PC-9 (cell line): ENCODE measurements around the gene KIF5A. TPM values are rescaled to one million over a fixed set of nuclear protein-coding genes. Genes with fewer than 3 reads are reported as not detected.

Source experiments
- BruUV-seq: library from RNA; stranded (reverse); fragments of 400-500 nt; replicated peaks from 2 replicates; lab custom pipeline; 2021; lab: Mats Ljungman, UMichigan
- CTCF ChIA-PET: fragments of 300-600 bp; sonication (Branson Sonifier 250); formaldehyde crosslinking; loops from one replicate; lab custom pipeline; 2022; ENCODE audit warnings: antibody characterized with exemption; lab: Charles Lee
- POLR2A ChIA-PET: fragments of 300-600 bp; sonication (Branson Sonifier 250); formaldehyde crosslinking; loops from one replicate; lab custom pipeline; 2022; ENCODE audit warnings: antibody characterized with exemption; ENCODE audit not compliant: unreplicated experiment; lab: Charles Lee
- DNase-seq, 2 experiments: peaks; one replicate each; pipeline versions ENCODE4 v3.0.0 to v3.0.0-alpha.2; 2015 to 2022; ENCODE audit warnings: mixed read lengths in 1 of 2
- H2AFZ ChIP-seq: fragments of 200-600 bp; sonication (generic); 2 replicates; pipeline ENCODE4 v1.8.1; 2017; ENCODE audit warnings: antibody characterized with exemption
- H3F3A ChIP-seq: fragments of 200-600 bp; sonication (generic); 2 replicates; pipeline ENCODE4 v1.8.1; 2017; ENCODE audit warnings: antibody characterized with exemption, mild to moderate bottlenecking, low read depth; ENCODE audit not compliant: insufficient read depth
- H3K27ac ChIP-seq: fragments of 200-600 bp; sonication (generic); 2 replicates; pipeline ENCODE4 v1.6.1; 2016; ENCODE audit warnings: mixed run types
- H3K27me3 ChIP-seq: fragments of 200-600 bp; sonication (generic); 2 replicates; pipeline ENCODE4 v1.6.1; 2016; ENCODE audit warnings: low read depth, mixed run types; ENCODE audit not compliant: insufficient read depth
- H3K36me3 ChIP-seq: fragments of 200-600 bp; sonication (generic); 2 replicates; pipeline ENCODE4 v1.6.1; 2016; ENCODE audit warnings: low read depth, mixed run types
- H3K4me1 ChIP-seq: fragments of 200-600 bp; sonication (generic); replicated peaks from 2 replicates; pipeline ENCODE4 v1.6.1; 2016; ENCODE audit warnings: mixed run types; ENCODE audit not compliant: insufficient read depth
- H3K4me2 ChIP-seq: fragments of 200-600 bp; sonication (generic); 2 replicates; pipeline ENCODE4 v1.6.1; 2017; ENCODE audit warnings: mixed run types
- H3K4me3 ChIP-seq: fragments of 200-600 bp; sonication (generic); 2 replicates; pipeline ENCODE4 v1.6.1; 2016; ENCODE audit warnings: mixed run types
- H3K79me2 ChIP-seq: fragments of 200-600 bp; sonication (generic); 2 replicates; pipeline ENCODE4 v1.6.1; 2017; ENCODE audit warnings: low read depth, mixed run types
- H3K9me2 ChIP-seq: fragments of 200-600 bp; sonication (generic); 2 replicates; pipeline ENCODE4 v1.8.1; 2017; ENCODE audit warnings: mild to moderate bottlenecking; ENCODE audit not compliant: insufficient read depth
- H3K9me3 ChIP-seq: fragments of 200-600 bp; sonication (generic); 2 replicates; pipeline ENCODE4 v1.8.1; 2016; ENCODE audit warnings: low read depth; ENCODE audit not compliant: insufficient read depth
- H4K20me1 ChIP-seq: fragments of 200-600 bp; sonication (generic); 2 replicates; pipeline ENCODE4 v1.8.1; 2017; ENCODE audit not compliant: insufficient read depth
- CTCF ChIP-seq: fragments of 200-600 bp; sonication (generic); conservative IDR thresholded peaks from 2 replicates; pipeline ENCODE4 v1.6.1; 2017; ENCODE audit warnings: mixed run types, antibody characterized with exemption, mild to moderate bottlenecking, moderate library complexity
- EZH2 ChIP-seq: fragments of 200-600 bp; sonication (generic); IDR thresholded peaks from 2 replicates; pipeline ENCODE4 v1.8.0; 2017; ENCODE audit warnings: antibody characterized with exemption, low read depth
- intact Hi-C: fragments of 100-400 bp; cut with micrococcal nuclease; formaldehyde crosslinking; loops from one replicate; pipeline ENCODE4 v1.10.0; 2022; ENCODE audit not compliant: unreplicated experiment
- total RNA-seq: library from RNA; stranded (reverse); gene quantifications from 2 replicates; pipeline ENCODE4 v1.2.3, GENCODE V29; 2021

KIF5A gene
- total RNA-seq, 1 experiment from 2014 or later = 0.07 TPM

DNA sequence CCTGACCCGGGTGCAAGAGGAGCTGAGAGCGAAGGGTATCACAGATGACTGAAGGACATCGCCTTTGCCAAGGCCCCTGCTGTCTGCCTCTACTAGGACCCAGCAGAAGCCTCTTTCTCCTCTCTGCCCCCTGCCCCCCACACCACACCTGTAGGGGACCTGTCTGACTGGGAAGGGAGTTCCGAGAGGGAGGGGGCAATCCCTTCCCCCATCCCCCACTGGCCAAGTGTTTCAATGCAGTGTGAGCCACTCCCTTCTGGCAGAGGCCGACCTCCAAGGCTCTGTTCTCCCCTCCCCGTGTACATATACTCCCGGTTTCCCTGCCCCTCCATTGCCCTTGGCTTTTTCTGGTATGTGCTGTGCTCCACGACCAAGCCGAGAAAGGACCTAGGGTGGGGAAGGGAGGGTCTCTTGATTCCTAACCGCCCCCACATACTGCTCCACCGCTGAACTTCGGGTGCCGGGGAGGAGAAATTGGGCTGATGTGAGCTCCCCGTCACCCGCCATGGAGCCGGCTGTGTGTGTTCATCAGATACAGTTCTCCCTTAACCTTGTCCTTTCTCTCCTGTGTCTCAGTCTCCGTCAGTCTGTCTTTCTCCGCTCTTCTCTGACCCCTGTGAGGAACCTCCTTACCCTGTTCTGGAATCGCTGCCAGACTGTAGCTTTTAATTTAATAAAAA, 59.4 kb downstream of the KIF5A start:
- H3K27ac ChIP-seq = no peak overlapping the region
- DNase-seq = no peak
- intact Hi-C loops = no loop called here
- no peak overlapping the region for H3K4me3 ChIP-seq
- POLR2A ChIA-PET = no interaction called here
- H3K36me3 ChIP-seq = no peaks in the 10 kb centered on the region
- CTCF ChIA-PET = interaction anchor here (0.6 to 0.7 kb wide), 2 partner anchors 29 to 42 kb away, joined by 3 read pairs; no protein-coding TSS in a partner anchor
- no peaks in the 10 kb centered on the region for H3K9me3 ChIP-seq
- no peaks in the 10 kb centered on the region for H3F3A ChIP-seq
- no peaks in the 10 kb centered on the region for H3K79me2 ChIP-seq
- H3K9me2 ChIP-seq = no peaks in the 10 kb centered on the region
- no peak overlapping the region for H2AFZ ChIP-seq
- no TSS peak for BruUV-seq
- no peaks in the 10 kb centered on the region for H3K4me1 ChIP-seq
- TF ChIP-seq EZH2 = no peak
- no peak for TF ChIP-seq CTCF
- H4K20me1 ChIP-seq = no peaks in the 10 kb centered on the region
- H3K27me3 ChIP-seq = peaks cover 59% of the 10 kb centered on the region
- no peak overlapping the region for H3K4me2 ChIP-seq

- no peak overlapping the region for H3K4me2 ChIP-seq
- POLR2A ChIA-PET = no interaction called here
Observed at GRCh38 chr12:57609781-57610553, 60.1 kb downstream of the KIF5A start.

More at GRCh38 chr12:57609781-57610553, 60.1 kb downstream of the KIF5A start:
- H3K27me3 ChIP-seq = peaks cover 67% of the 10 kb centered on the region
- CTCF ChIA-PET = interaction anchor here (0.6 kb wide), 1 partner anchor 29 kb away, joined by 3 read pairs; no protein-coding TSS in a partner anchor
- no peaks in the 10 kb centered on the region for H3K36me3 ChIP-seq
- H3K4me3 ChIP-seq = no peak overlapping the region
- intact Hi-C loops = no loop called here
- H2AFZ ChIP-seq = no peak overlapping the region
- H4K20me1 ChIP-seq = no peaks in the 10 kb centered on the region
- BruUV-seq = no TSS peak
- no peak for TF ChIP-seq CTCF
- TF ChIP-seq EZH2 = no peak
- H3F3A ChIP-seq = no peaks in the 10 kb centered on the region
- H3K79me2 ChIP-seq = no peaks in the 10 kb centered on the region
- no peak for DNase-seq
- no peaks in the 10 kb centered on the region for H3K9me2 ChIP-seq
- no peaks in the 10 kb centered on the region for H3K4me1 ChIP-seq
- no peaks in the 10 kb centered on the region for H3K9me3 ChIP-seq
- no peak overlapping the region for H3K27ac ChIP-seq
